GM23338 (cell line): Measurements from ENCODE around the gene PDE3B. TPM values are rescaled to one million over a fixed set of nuclear protein-coding genes. Genes with fewer than 3 reads are reported as not detected.

Experiments used
- ATAC-seq: fragments of 200-7000 bp; cut with Tn5 transposase; 3 replicates; pipeline ENCODE4 v1.9.1; 2020
- DNase-seq: peaks from one replicate; pipeline ENCODE4 v3.0.0-alpha.2; 2015; ENCODE audit warnings: low spot score
- H2AFZ ChIP-seq: fragments of 200-600 bp; sonication (generic); 2 replicates; pipeline ENCODE4 v1.8.0; 2016; ENCODE audit warnings: antibody characterized with exemption, mild to moderate bottlenecking, moderate library complexity
- H3F3A ChIP-seq: fragments of 200-600 bp; sonication (generic); replicated peaks from 2 replicates; pipeline ENCODE4 v1.8.0; 2017; ENCODE audit warnings: antibody characterized with exemption, mixed run types, low read depth
- H3K27ac ChIP-seq: fragments of 200-600 bp; sonication (generic); 2 replicates; pipeline ENCODE4 v1.6.1; 2016; ENCODE audit warnings: low read depth
- H3K27me3 ChIP-seq: fragments of 200-600 bp; sonication (generic); 2 replicates; pipeline ENCODE4 v1.8.0; 2016; ENCODE audit warnings: mild to moderate bottlenecking, mixed run types, moderate library complexity; ENCODE audit not compliant: insufficient read depth
- H3K36me3 ChIP-seq: fragments of 200-600 bp; sonication (generic); 2 replicates; pipeline ENCODE4 v1.8.0; 2016; ENCODE audit warnings: mild to moderate bottlenecking; ENCODE audit not compliant: insufficient read depth
- H3K4me1 ChIP-seq: fragments of 200-600 bp; sonication (generic); 2 replicates; pipeline ENCODE4 v1.8.0; 2016; ENCODE audit warnings: mild to moderate bottlenecking, moderate library complexity; ENCODE audit not compliant: insufficient read depth
- H3K4me2 ChIP-seq: fragments of 200-600 bp; sonication (generic); 2 replicates; pipeline ENCODE4 v1.7.1; 2017; ENCODE audit warnings: mixed run types
- H3K4me3 ChIP-seq: fragments of 200-600 bp; sonication (generic); 2 replicates; pipeline ENCODE4 v1.6.1; 2016; ENCODE audit warnings: mixed run types
- H3K79me2 ChIP-seq: fragments of 200-600 bp; sonication (generic); replicated peaks from 2 replicates; pipeline ENCODE4 v1.8.0; 2017; ENCODE audit warnings: mild to moderate bottlenecking; ENCODE audit not compliant: insufficient read depth
- H3K9me2 ChIP-seq: fragments of 200-600 bp; sonication (generic); 2 replicates; pipeline ENCODE4 v1.8.0; 2017; ENCODE audit not compliant: insufficient read depth
- H4K20me1 ChIP-seq: fragments of 200-600 bp; sonication (generic); replicated peaks from 2 replicates; pipeline ENCODE4 v1.8.0; 2017; ENCODE audit warnings: mild to moderate bottlenecking; ENCODE audit not compliant: insufficient read depth
- H3K27ac Mint-ChIP-seq: 2 replicates; pipeline ENCODE4 v1.8.0; 2020; ENCODE audit warnings: inconsistent platforms, mild to moderate bottlenecking, moderate library complexity, mixed read lengths
- H3K27me3 Mint-ChIP-seq: 3 replicates; pipeline ENCODE4 v1.8.0; 2022; ENCODE audit warnings: low read depth, mild to moderate bottlenecking, moderate library complexity, mixed read lengths, inconsistent platforms; ENCODE audit not compliant: insufficient read depth, poor library complexity
- H3K36me3 Mint-ChIP-seq: 3 replicates; pipeline ENCODE4 v1.8.0; 2021; ENCODE audit warnings: low read depth, mild to moderate bottlenecking, inconsistent platforms, moderate library complexity, mixed read lengths
- H3K4me1 Mint-ChIP-seq: 3 replicates; pipeline ENCODE4 v1.8.0; 2020; ENCODE audit warnings: mild to moderate bottlenecking, inconsistent platforms, mixed read lengths
- H3K4me3 Mint-ChIP-seq: 3 replicates; pipeline ENCODE4 v1.8.0; 2021; ENCODE audit warnings: moderate library complexity, mild to moderate bottlenecking, inconsistent platforms, mixed read lengths
- H3K9me3 Mint-ChIP-seq: 3 replicates; pipeline ENCODE4 v1.8.0; 2020; ENCODE audit warnings: moderate library complexity, mild to moderate bottlenecking, inconsistent platforms, mixed read lengths
- CREB1 ChIP-seq: fragments of 250-450 bp; sonication (Bioruptor Pico); IDR thresholded peaks from 2 replicates; pipeline ENCODE4 v1.5.0; 2020; ENCODE audit warnings: low read depth, mild to moderate bottlenecking, moderate library complexity
- EZH2 ChIP-seq: fragments of 200-600 bp; sonication (generic); IDR thresholded peaks from one replicate; pipeline ENCODE4 v1.8.0; 2017; ENCODE audit warnings: antibody characterized with exemption, mild to moderate bottlenecking, low read depth; ENCODE audit not compliant: unreplicated experiment
- EZH2phosphoT487 ChIP-seq: fragments of 200-600 bp; sonication (generic); IDR thresholded peaks from one replicate; pipeline ENCODE4 v1.8.1; 2018; ENCODE audit warnings: antibody characterized with exemption; ENCODE audit not compliant: unreplicated experiment
- JUNB ChIP-seq: IDR thresholded peaks from one replicate; pipeline ENCODE4 v1.6.1; 2016; ENCODE audit warnings: antibody characterized with exemption; ENCODE audit not compliant: unreplicated experiment
- NANOG ChIP-seq: IDR thresholded peaks from 2 replicates; pipeline ENCODE4 v1.6.1; 2016; ENCODE audit warnings: antibody characterized with exemption, borderline replicate concordance
- POLR2AphosphoS5 ChIP-seq: IDR thresholded peaks from 2 replicates; pipeline ENCODE4 v1.6.1; 2016; ENCODE audit warnings: antibody characterized with exemption, low read depth
- STAT1 ChIP-seq: IDR thresholded peaks from one replicate; pipeline ENCODE4 v1.6.1; 2016; ENCODE audit warnings: antibody characterized with exemption; ENCODE audit not compliant: unreplicated experiment
- ZNF114 ChIP-seq: fragments of 250-450 bp; sonication (Bioruptor Pico); IDR thresholded peaks from 2 replicates; pipeline ENCODE4 v1.5.0; 2020; ENCODE audit warnings: mild to moderate bottlenecking, moderate library complexity
- ZNF331 ChIP-seq: fragments of 250-450 bp; sonication (Bioruptor Pico); IDR thresholded peaks from 2 replicates; pipeline ENCODE4 v1.5.0; 2020; ENCODE audit warnings: low read depth, mild to moderate bottlenecking, moderate library complexity
- polyA plus RNA-seq: library from polyadenylated mRNA; unstranded; fragments of >200 nt; fragmentation: Nextera tagmentation; extraction: Ambion mirVana; gene quantifications from 2 replicates; pipeline ENCODE4 v1.2.1, GENCODE V29; 2016
- total RNA-seq: library from RNA; depleted of rRNA; stranded (reverse); fragments of >200 nt; shearing (Covaris generic); gene quantifications from 2 replicates; pipeline ENCODE4 v1.2.3, GENCODE V29; 2014
- TF ChIP-seq, protein P1 (sequence below): fragments of 250-450 bp; sonication (Bioruptor Pico); IDR thresholded peaks from 2 replicates; pipeline ENCODE4 v1.5.0; 2020; ENCODE audit warnings: mild to moderate bottlenecking, moderate library complexity

Gene PDE3B
- total and polyA plus RNA-seq, 2 experiments from 2014 or later: 4.3 to 21.3 TPM

DNA sequence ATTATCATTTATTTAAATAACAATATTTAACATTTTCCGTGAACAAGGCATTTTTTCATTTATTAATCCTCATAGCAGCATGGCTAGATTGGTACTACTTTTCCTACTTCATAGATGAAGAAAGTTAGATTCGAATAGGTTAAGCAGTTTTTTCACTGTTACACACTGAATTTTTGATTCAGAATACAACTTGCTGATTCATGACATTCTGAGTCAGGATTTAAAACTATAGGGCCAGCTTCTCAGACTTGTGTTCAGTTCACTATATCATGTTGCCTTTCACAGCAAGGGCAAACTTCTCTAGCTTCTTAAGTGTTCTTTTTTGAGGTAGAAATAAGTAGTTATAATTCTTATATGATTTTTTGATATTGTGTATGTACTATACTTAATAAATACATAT is 216.9 kb downstream of the PDE3B start (continued):
- TF ChIP-seq, protein P1, sequence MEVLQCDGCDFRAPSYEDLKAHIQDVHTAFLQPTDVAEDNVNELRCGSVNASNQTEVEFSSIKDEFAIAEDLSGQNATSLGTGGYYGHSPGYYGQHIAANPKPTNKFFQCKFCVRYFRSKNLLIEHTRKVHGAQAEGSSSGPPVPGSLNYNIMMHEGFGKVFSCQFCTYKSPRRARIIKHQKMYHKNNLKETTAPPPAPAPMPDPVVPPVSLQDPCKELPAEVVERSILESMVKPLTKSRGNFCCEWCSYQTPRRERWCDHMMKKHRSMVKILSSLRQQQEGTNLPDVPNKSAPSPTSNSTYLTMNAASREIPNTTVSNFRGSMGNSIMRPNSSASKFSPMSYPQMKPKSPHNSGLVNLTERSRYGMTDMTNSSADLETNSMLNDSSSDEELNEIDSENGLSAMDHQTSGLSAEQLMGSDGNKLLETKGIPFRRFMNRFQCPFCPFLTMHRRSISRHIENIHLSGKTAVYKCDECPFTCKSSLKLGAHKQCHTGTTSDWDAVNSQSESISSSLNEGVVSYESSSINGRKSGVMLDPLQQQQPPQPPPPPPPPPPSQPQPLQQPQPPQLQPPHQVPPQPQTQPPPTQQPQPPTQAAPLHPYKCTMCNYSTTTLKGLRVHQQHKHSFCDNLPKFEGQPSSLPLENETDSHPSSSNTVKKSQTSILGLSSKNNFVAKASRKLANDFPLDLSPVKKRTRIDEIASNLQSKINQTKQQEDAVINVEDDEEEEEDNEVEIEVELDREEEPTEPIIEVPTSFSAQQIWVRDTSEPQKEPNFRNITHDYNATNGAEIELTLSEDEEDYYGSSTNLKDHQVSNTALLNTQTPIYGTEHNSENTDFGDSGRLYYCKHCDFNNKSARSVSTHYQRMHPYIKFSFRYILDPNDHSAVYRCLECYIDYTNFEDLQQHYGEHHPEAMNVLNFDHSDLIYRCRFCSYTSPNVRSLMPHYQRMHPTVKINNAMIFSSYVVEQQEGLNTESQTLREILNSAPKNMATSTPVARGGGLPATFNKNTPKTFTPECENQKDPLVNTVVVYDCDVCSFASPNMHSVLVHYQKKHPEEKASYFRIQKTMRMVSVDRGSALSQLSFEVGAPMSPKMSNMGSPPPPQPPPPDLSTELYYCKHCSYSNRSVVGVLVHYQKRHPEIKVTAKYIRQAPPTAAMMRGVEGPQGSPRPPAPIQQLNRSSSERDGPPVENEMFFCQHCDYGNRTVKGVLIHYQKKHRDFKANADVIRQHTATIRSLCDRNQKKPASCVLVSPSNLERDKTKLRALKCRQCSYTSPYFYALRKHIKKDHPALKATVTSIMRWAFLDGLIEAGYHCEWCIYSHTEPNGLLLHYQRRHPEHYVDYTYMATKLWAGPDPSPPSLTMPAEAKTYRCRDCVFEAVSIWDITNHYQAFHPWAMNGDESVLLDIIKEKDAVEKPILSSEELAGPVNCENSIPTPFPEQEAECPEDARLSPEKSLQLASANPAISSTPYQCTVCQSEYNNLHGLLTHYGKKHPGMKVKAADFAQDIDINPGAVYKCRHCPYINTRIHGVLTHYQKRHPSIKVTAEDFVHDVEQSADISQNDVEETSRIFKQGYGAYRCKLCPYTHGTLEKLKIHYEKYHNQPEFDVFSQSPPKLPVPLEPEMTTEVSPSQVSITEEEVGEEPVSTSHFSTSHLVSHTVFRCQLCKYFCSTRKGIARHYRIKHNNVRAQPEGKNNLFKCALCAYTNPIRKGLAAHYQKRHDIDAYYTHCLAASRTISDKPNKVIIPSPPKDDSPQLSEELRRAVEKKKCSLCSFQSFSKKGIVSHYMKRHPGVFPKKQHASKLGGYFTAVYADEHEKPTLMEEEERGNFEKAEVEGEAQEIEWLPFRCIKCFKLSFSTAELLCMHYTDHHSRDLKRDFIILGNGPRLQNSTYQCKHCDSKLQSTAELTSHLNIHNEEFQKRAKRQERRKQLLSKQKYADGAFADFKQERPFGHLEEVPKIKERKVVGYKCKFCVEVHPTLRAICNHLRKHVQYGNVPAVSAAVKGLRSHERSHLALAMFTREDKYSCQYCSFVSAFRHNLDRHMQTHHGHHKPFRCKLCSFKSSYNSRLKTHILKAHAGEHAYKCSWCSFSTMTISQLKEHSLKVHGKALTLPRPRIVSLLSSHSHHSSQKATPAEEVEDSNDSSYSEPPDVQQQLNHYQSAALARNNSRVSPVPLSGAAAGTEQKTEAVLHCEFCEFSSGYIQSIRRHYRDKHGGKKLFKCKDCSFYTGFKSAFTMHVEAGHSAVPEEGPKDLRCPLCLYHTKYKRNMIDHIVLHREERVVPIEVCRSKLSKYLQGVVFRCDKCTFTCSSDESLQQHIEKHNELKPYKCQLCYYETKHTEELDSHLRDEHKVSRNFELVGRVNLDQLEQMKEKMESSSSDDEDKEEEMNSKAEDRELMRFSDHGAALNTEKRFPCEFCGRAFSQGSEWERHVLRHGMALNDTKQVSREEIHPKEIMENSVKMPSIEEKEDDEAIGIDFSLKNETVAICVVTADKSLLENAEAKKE (CRISPR knock-in tag): no peak
- no peak for TF ChIP-seq POLR2AphosphoS5
- no peak for TF ChIP-seq EZH2
- TF ChIP-seq ZNF114 (CRISPR knock-in tag): no peak
- TF ChIP-seq NANOG: no peak
- no peak for TF ChIP-seq CREB1 (CRISPR knock-in tag)
- no peak for TF ChIP-seq JUNB
- TF ChIP-seq EZH2phosphoT487: no peak
- TF ChIP-seq ZNF331 (CRISPR knock-in tag): no peak

- no peaks in the 10 kb centered on the region for H3K36me3 ChIP-seq
- no peaks in the 10 kb centered on the region for H3F3A ChIP-seq
- no peaks in the 10 kb centered on the region for H3K27me3 Mint-ChIP-seq
- no peaks in the 10 kb centered on the region for H3K4me1 Mint-ChIP-seq
- H3K79me2 ChIP-seq: no peaks in the 10 kb centered on the region
- H3K27ac Mint-ChIP-seq: no peak overlapping the region
- ATAC-seq (no peak), DNase-seq (no peak)
- H2AFZ ChIP-seq: no peak overlapping the region
- H3K9me3 Mint-ChIP-seq: no peaks in the 10 kb centered on the region
- H3K27me3 ChIP-seq: no peaks in the 10 kb centered on the region
- H3K4me1 ChIP-seq: peaks cover 6% of the 10 kb centered on the region; the same call in 1 of the 2 replicates
- no peak overlapping the region for H3K4me3 ChIP-seq
- no peak overlapping the region for H3K4me2 ChIP-seq
- no peaks in the 10 kb centered on the region for H4K20me1 ChIP-seq
- no peaks in the 10 kb centered on the region for H3K9me2 ChIP-seq
- H3K27ac ChIP-seq: no peak overlapping the region
- peaks cover 12% of the 10 kb centered on the region; the same call in 2 of the 3 replicates for H3K36me3 Mint-ChIP-seq
- no peak overlapping the region for H3K4me3 Mint-ChIP-seq
- TF ChIP-seq, protein P1 (CRISPR knock-in tag): no peak
- TF ChIP-seq EZH2 (no peak), POLR2AphosphoS5 (no peak), STAT1 (no peak)
Measured at GRCh38 chr11:14861680-14862079, 218.1 kb downstream of the PDE3B start.
